Muscle of leg (tissue), 11 donors: ENCODE data around the gene LONRF2. TPM values are rescaled to one million over a fixed set of nuclear protein-coding genes. Genes with fewer than 3 reads are reported as not detected.

Experiments
- DNase-seq: peaks from one replicate; pipeline ENCODE4 v3.0.0; 2013
- H3K27ac ChIP-seq: one replicate; pipeline ENCODE4 v1.5.1; 2013; ENCODE audit warnings: mild to moderate bottlenecking, low read length, control low read depth
- H3K27me3 ChIP-seq: one replicate; pipeline ENCODE4 v1.6.1; 2013; ENCODE audit warnings: low read length; ENCODE audit not compliant: control insufficient read depth, insufficient read depth
- H3K36me3 ChIP-seq: one replicate; pipeline ENCODE4 v1.6.1; 2013; ENCODE audit warnings: low read length; ENCODE audit not compliant: control insufficient read depth, insufficient read depth
- H3K4me1 ChIP-seq: one replicate; pipeline ENCODE4 v1.6.1; 2013; ENCODE audit warnings: low read length; ENCODE audit not compliant: control insufficient read depth, insufficient read depth
- H3K4me3 ChIP-seq: one replicate; pipeline ENCODE4 v1.5.1; 2013; ENCODE audit warnings: low read length, control low read depth
- H3K9me3 ChIP-seq: replicated peaks from 2 replicates; pipeline ENCODE4 v1.6.1; 2013; ENCODE audit warnings: low read depth, low read length; ENCODE audit not compliant: control insufficient read depth
- WGBS: methylation state at CpG from one replicate; pipeline ENCODE4 v1.1.5; 2013; ENCODE audit warnings: missing lambda C conversion rate; ENCODE audit not compliant: insufficient coverage; 5-methylcytosine and 5-hydroxymethylcytosine counted together
- polyA plus RNA-seq, 8 donors: library from polyadenylated mRNA; unstranded; fragments of 120-200 nt; gene quantifications; one replicate each; pipeline versions ENCODE4 v1.2.1 to v1.2.3, GENCODE V29; 2013; ENCODE audit warnings: inconsistent platforms in 1 of 8, low replicate concordance in 1 of 8; ENCODE audit not compliant: insufficient read length in 8 of 8, insufficient read depth in 1 of 8
- total RNA-seq: library from RNA; stranded (reverse); fragments of 120-200 nt; gene quantifications from one replicate; pipeline ENCODE4 v1.2.4, GENCODE V29; 2013

The LONRF2 gene
- total and polyA plus RNA-seq, 9 donors: 0.22 to 1.5 (median 0.63) TPM

GRCh38 chr2:100286318-100286717, 36.0 kb downstream of the LONRF2 start:
- no peaks in the 10 kb centered on the region for H3K36me3 ChIP-seq
- H3K4me3 ChIP-seq: no peak overlapping the region
- H3K27ac ChIP-seq: no peak overlapping the region
- H3K9me3 ChIP-seq: no peaks in the 10 kb centered on the region
- H3K4me1 ChIP-seq: peaks cover 6% of the 10 kb centered on the region
- no peak for DNase-seq
- no CpG with 5 or more reads among the region's 3 CpGs for WGBS
- peaks cover 5% of the 10 kb centered on the region for H3K27me3 ChIP-seq

DNA sequence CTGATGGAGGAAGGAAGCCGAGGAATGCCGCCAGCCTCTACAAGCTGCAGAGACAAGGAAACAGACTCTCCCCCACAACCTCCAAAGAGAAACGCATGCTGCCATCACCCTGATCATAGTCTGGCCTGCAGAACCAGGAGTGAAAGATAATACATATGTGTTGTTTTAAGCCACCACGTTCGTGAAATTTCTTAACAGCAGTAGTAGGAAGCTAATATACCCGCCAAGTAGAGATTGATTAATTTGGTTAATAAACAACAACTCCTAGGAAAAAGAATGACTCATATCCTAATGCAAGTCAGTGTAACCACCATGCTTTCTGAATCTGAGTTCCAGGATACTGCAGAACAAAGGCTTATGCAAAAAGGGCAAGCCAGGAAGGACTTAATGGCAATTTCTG, 36.6 kb downstream of the LONRF2 start:
- Histone ChIP-seq H3K36me3 (no peaks in the 10 kb centered on the region), H3K9me3 (no peaks in the 10 kb centered on the region), H3K4me1 (peaks cover 6% of the 10 kb centered on the region), H3K4me3 (no peak overlapping the region), H3K27ac (no peak overlapping the region), H3K27me3 (peaks cover 2% of the 10 kb centered on the region)
- no peak for DNase-seq
- WGBS: no CpG with 5 or more reads among the region's 6 CpGs

- no peaks in the 10 kb centered on the region for H3K36me3 ChIP-seq
- H3K27ac ChIP-seq: no peak overlapping the region
- DNase-seq: no peak
- no peak overlapping the region for H3K4me3 ChIP-seq
- 80% methylated on average over 1 of the region's 3 CpGs for WGBS
- peaks cover 6% of the 10 kb centered on the region for H3K4me1 ChIP-seq
- no peaks in the 10 kb centered on the region for H3K9me3 ChIP-seq
- peaks cover 2% of the 10 kb centered on the region for H3K27me3 ChIP-seq
Measured at GRCh38 chr2:100285011-100285410, 37.3 kb downstream of the LONRF2 start.

GRCh38 chr2:100283724-100284501, 38.4 kb downstream of the LONRF2 start:
- Histone ChIP-seq H3K9me3 (no peaks in the 10 kb centered on the region), H3K27me3 (peaks cover 4% of the 10 kb centered on the region), H3K27ac (no peak overlapping the region), H3K36me3 (no peaks in the 10 kb centered on the region), H3K4me3 (no peak overlapping the region), H3K4me1 (peaks cover 6% of the 10 kb centered on the region)
- 61% methylated on average over 11 of the region's 20 CpGs for WGBS
- no peak for DNase-seq

GRCh38 chr2:100281521-100282438, 40.5 kb downstream of the LONRF2 start:
- 60% methylated on average over 1 of the region's 16 CpGs for WGBS
- Histone ChIP-seq H3K9me3 (no peaks in the 10 kb centered on the region), H3K4me1 (peaks cover 6% of the 10 kb centered on the region), H3K27me3 (peaks cover 5% of the 10 kb centered on the region), H3K36me3 (no peaks in the 10 kb centered on the region), H3K4me3 (no peak overlapping the region), H3K27ac (no peak overlapping the region)
- DNase-seq: no peak

DNA sequence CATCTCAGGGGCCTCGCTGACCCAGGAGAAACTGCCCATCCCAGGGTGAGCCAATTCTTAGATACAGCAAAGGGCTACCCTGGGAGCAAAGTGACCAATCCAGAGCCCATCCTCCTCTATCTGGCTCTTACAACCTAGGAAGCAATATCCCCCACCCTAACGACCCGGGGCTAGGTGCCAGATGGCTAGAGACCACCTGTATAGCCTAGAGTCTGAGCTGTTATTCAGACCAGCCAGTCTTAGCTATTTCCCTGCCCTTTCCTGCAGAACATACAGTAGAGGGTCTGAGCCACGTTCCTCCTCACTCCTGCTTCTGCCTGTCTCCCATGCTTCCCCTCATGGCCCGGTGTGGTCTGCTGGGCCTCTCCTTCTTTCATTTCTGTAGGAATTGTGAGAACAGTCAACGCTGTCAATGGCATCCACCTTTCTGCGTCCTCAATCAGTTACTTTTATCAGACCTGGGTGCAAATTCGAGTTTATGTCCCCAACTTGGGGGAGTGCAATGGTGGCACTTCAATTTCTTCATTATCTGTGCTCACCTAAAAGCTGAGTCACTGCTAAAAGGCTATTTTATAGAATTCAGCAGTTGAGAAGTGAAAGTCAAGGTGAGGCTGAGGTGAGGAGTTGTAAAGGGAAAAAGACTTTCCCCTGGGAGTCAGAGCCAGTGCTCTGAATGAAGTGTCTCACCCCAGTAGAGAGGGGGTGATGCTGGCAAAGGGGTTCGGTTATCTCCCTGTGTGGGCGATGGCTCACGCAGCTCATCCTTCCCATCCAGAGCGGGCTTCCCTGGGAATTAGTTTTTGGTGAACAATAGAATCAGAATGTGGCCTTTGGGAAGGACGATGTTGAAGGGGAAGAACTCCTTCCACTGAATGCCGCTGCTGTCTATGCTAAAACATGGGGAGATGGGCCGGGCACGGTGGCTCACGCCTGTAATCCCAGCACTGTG, 42.4 kb downstream of the LONRF2 start:
- H3K27ac ChIP-seq: no peak overlapping the region
- H3K4me1 ChIP-seq: peaks cover 6% of the 10 kb centered on the region
- H3K36me3 ChIP-seq: no peaks in the 10 kb centered on the region
- H3K27me3 ChIP-seq: peaks cover 5% of the 10 kb centered on the region
- H3K9me3 ChIP-seq: no peaks in the 10 kb centered on the region
- WGBS: 74% methylated on average over 10 of the region's 17 CpGs
- no peak for DNase-seq
- H3K4me3 ChIP-seq: no peak overlapping the region

DNA sequence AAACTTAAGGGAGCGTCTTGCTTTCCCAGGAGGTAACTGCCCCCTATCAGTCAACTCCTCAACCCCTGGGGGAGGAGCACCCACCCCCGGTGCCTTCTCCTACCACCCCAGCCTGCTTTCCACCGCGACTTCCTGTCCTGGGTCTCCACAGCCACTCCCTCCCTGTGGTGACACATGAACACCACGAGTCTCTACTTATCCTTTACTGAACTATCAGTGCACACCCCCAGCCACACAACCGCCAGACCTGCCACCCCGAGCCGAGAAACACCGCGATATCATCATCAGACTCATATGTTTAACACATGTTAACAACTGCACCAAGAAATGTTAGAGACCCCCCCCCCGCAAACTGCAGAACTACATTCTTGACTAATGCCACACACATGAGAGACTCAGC, 43.3 kb downstream of the LONRF2 start:
- 67% methylated on average over 8 of the region's 11 CpGs for WGBS
- Histone ChIP-seq H3K27ac (no peak overlapping the region), H3K27me3 (peaks cover 5% of the 10 kb centered on the region), H3K9me3 (no peaks in the 10 kb centered on the region), H3K4me1 (peaks cover 2% of the 10 kb centered on the region), H3K36me3 (no peaks in the 10 kb centered on the region), H3K4me3 (no peak overlapping the region)
- DNase-seq: no peak

DNA sequence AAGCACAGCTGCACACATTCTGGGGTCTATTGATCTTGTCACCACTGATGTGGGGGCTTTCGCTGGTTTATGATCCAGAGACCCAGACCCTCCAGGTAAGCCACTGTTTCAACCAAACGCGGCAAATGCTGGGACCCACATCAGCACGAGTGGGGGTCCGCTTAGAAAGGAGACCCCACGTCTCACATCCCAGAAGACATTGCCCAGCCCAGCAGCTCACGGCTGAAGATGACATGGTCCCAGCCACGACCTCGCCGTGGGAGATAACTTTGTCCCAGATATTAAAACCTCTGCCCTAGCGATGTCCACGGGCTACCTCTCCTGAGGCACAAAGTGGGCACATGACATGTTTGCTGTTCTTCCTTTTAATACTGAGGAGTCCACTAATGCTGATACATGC, 43.8 kb downstream of the LONRF2 start:
- H3K27me3 ChIP-seq: peaks cover 5% of the 10 kb centered on the region
- no peak overlapping the region for H3K27ac ChIP-seq
- H3K4me3 ChIP-seq: no peak overlapping the region
- DNase-seq: no peak
- H3K36me3 ChIP-seq: no peaks in the 10 kb centered on the region
- whole genome bisulfite sequencing: 91% methylated on average over 10 of the region's 12 CpGs
- no peaks in the 10 kb centered on the region for H3K4me1 ChIP-seq
- no peaks in the 10 kb centered on the region for H3K9me3 ChIP-seq

- Histone ChIP-seq H3K27ac (no peak overlapping the region), H3K4me1 (peaks cover 2% of the 10 kb centered on the region), H3K36me3 (no peaks in the 10 kb centered on the region), H3K4me3 (no peak overlapping the region), H3K27me3 (peaks cover 5% of the 10 kb centered on the region), H3K9me3 (no peaks in the 10 kb centered on the region)
- 95% methylated on average over 10 of the region's 12 CpGs for WGBS
- no peak for DNase-seq
Measured at GRCh38 chr2:100277540-100278207, 44.6 kb downstream of the LONRF2 start.
